D341Med (cell line): ENCODE measurements around the gene PRSS33.

ENCODE experiments used
- DNase-seq: peaks from one replicate; pipeline ENCODE4 v3.0.0; 2012; ENCODE audit warnings: low spot score

Gene PRSS33

DNA sequence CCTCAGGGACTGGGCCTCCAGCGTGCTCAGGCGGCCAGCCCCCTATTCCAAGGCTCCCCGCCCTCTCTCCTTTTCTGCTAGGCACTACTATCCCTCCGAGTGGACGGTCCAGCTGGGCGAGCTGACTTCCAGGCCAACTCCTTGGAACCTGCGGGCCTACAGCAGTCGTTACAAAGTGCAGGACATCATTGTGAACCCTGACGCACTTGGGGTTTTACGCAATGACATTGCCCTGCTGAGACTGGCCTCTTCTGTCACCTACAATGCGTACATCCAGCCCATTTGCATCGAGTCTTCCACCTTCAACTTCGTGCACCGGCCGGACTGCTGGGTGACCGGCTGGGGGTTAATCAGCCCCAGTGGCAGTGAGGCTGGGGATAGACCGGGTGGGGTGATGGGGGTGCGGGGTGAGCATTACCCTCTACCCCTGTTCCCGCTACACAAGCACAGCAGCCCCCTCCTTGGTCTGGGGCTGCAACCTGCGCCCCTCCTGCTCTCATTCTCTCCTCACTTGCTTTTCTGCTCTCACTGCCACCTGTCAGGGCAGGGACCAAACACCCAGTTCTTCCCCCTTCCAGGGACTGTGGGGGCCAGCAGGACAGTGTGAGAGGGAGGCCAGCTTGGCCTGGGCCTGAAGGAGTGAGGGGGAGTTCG is 12.0 kb upstream of the PRSS33 start:
- no peak for DNase-seq

GRCh38 chr16:2798723-2799204 is 11.4 kb upstream of the PRSS33 start:
- DNase-seq = peak; percentile 28

GRCh38 chr16:2795395-2796143 is 8.2 kb upstream of the PRSS33 start:
- no peak for DNase-seq

GRCh38 chr16:2792940-2793339 is 5.6 kb upstream of the PRSS33 start:
- no peak for DNase-seq

DNA sequence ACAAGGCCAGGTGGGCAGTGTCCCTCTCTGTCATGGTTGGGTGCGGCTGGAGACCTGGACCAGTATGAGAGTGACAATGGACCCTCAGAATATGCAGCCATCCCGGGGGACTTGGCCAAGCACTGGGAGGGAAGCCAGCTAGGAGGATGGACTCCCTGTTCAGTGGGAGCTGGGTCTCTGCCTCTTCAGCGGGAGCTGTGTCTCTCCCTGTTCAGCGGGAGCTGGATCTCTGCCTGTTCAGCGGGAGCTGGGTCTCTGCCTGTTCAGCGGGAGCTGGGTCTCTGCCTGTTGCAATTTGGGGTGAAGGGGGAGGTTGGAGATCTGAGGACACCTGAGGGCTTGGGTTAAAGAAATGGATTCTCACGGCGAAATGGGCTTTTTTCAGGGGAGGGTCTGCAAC is 3.8 kb upstream of the PRSS33 start:
- DNase-seq = peak; percentile 16

GRCh38 chr16:2790631-2791030 is 3.3 kb upstream of the PRSS33 start:
- DNase-seq = peak; percentile 9

DNA sequence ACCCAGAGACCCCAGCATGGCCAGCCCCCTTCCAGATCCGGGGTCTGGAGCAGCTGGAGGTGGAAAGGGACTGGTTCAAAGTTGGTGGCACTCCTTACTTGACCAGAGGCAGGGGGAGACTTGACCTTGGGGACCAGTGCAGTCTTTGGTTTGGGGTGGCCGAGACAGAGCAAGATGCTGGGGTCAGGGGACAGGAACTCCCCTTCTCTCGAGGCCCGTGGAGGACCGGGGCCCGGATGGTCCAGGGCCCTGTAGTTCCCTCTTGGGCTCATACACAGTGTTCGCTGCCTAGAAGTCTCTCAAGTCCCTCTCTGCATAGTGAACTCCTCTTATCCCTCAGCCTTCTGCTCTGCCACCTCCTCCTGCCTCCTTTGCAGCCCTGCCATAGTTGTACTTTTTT is 601 bp upstream of the PRSS33 start:
- DNase-seq = no peak

DNA sequence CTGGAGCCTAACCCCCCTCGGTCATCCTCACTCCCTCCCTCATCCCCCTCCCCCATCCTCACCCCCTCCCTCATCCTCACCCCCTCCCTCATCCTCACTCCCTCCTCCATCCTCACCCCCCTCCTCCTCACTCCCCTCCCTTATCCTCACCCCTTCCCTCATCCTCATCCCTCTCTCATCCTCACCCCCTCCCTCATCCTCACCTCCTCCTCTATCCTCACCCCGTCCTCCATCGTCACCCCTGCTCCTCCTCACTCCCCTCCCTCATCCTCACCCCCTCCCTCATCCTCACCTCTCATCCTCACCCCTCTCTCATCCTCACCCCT is 571 bp downstream of the PRSS33 start:
- no peak for DNase-seq

DNA sequence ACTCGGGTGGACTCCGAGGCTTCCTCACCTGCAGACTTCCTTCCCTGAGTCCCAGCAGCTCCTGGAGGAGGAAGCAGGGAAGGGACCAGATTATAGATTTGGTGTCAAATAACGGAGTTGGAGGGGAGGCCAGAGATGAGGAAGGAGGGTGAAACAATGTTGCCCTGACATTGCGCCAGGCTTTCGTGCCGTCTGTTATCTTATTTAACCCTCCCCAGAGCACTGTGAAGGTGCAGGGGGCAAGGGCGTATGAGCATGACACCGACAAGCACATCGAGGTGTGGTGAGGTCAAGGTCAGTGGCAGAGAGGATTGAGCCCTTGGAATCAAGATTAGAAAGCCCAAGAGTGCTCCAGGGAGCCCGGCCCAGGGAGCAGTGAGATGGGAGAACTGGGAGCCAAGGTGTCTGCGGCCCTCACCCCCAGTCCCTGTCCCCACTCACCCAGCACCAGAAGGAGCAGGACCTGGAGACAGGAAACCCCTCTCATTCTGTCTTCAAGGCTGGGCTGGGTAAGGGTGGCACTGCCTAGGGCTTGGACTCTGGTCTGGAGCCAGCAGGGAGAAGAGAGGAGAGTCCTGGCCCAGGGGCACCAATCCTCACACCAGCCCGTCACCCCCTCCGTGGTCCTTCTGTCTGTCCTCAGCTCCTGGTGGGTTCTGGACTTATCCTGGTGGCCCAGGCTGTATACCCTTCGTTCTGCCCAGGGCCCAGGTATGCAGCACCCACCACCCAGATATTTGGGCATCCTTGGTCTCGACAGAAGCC is 1.1 kb downstream of the PRSS33 start:
- DNase-seq = no peak

GRCh38 chr16:2785101-2785991 is 2.0 kb downstream of the PRSS33 start:
- peak; percentile 43 for DNase-seq

- DNase-seq = peak; percentile 27
These were observed 2.8 kb downstream of the PRSS33 start for GRCh38 chr16:2784358-2785100.

GRCh38 chr16:2783581-2784357 is 3.6 kb downstream of the PRSS33 start:
- no peak for DNase-seq

DNA sequence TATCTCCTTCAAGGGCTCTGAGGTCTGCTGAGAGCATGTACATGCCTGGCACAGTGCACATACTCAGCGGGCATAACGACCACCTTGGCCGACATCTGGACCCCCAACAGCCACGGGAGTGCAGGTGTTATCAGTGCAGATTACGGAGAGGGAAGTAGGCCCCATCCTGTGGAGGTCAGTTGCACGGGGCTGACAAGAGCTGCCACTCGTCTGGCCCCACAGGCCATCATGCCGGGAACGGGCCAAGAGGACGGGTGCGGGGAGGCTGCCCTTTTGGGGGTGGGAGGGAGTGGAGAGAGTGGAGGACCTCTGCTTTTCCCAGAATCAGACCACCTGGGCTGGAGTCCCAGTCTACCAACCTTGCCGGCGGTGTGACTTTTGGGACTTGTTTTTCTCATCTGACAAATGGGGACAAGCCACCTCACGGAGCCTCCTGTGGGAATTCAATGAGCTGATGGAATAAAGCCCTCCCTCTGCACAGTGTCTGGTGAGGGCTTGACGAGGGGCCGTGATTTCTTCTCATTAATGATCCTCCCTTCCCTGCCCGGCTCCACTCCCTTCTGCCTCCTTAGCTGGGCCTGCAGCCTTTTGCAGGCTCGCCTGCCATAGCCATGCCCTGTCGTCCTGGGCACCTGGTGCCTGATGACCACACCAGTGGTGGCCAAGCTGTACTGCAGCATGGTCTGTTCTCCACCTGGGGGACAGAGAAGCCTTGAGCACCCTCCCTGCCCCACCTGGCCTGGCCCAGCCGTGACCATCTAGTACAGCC is 4.6 kb downstream of the PRSS33 start:
- no peak for DNase-seq

- DNase-seq = no peak
These were observed 7.1 kb downstream of the PRSS33 start for GRCh38 chr16:2779978-2780898.

- DNase-seq = no peak
These were observed 8.0 kb downstream of the PRSS33 start for GRCh38 chr16:2779151-2779920.

- DNase-seq = no peak
These were observed 8.8 kb downstream of the PRSS33 start for GRCh38 chr16:2778630-2778958.

DNA sequence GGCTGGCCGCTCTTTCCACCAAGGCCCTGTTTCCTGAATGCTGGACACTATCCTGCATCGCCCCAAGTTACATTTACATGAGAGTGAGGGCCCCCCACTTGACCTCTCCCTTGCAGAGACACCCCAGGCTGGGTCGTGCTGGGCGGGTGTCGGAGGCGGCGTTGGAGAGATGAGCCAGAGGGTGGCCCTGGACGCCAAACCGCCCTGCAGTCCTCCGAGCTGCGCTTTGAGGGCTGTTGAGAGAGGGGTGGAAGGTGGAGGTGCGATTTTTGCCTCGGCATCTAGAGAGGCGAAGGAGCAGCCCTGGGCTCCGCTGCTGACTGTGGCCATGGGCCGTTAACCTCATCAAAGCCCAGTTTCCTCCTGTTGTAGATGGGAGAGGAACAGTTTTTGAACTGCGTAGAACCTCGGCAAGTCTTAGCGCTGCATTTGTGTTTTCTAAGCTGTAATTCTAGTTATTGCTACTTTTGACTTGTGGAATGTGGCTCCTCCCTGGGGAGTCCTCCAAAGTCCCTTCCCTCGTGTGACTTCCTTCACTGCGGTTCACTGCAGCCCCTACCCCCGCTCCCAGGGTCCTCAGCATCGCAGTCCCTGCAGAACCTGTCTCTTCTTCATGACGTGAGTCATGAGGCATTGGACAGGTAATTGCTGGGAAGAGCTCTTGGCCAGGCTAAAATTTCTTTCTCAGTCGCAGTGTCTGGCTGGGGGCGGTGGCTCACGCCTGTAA is 9.3 kb downstream of the PRSS33 start:
- no peak for DNase-seq
